Colonic mucosa (tissue), 4 donors: Measurements from ENCODE around the gene OTUD3. TPM values are rescaled to one million over a fixed set of nuclear protein-coding genes. Genes with fewer than 3 reads are reported as not detected.

Source experiments
- DNase-seq: peaks from one replicate; pipeline ENCODE4 v3.0.0-alpha.2; 2020
- H3K27ac ChIP-seq: fragments of 200-600 bp; one replicate; pipeline ENCODE4 v1.8.0; 2021
- H3K27me3 ChIP-seq: fragments of 200-600 bp; one replicate; pipeline ENCODE4 v1.8.0; 2021
- H3K36me3 ChIP-seq: fragments of 200-600 bp; one replicate; pipeline ENCODE4 v1.8.0; 2021
- H3K4me1 ChIP-seq: fragments of 200-600 bp; one replicate; pipeline ENCODE4 v1.8.0; 2021; ENCODE audit warnings: mild to moderate bottlenecking
- H3K4me3 ChIP-seq: fragments of 200-600 bp; one replicate; pipeline ENCODE4 v1.8.0; 2021
- H3K9ac ChIP-seq, 2 donors: one replicate each; pipeline ENCODE4 v1.7.0; 2013; ENCODE audit warnings: control low read depth in 2 of 2, low read depth in 2 of 2, low read length in 2 of 2
- H3K9me3 ChIP-seq: fragments of 200-600 bp; one replicate; pipeline ENCODE4 v1.8.0; 2021
- intact Hi-C: fragments of 100-400 bp; cut with DNase I; formaldehyde crosslinking; loops from one replicate; pipeline ENCODE4 v1.14.1; 2022
- total RNA-seq, 2 donors: library from RNA; stranded (reverse); fragmentation: NEBNext Ultra II Directional in 1 of 2; extraction: Animal tissue kit (Norgen Biotek cat#: 25700) in 1 of 2; gene quantifications; one replicate each; pipeline ENCODE4 v1.2.1, GENCODE V29; 2021
- TF ChIP-seq, protein P1 (sequence below): fragments of 200-600 bp; IDR thresholded peaks from one replicate; pipeline ENCODE4 v1.8.0; 2022; ENCODE audit warnings: antibody characterized with exemption, mild to moderate bottlenecking
- donor health status: healthy.
- donor health status: DM: no; HTN: no; CAD: no.
- donor health status: DM: no; HTN: no; CAD: no.

Gene OTUD3
- total RNA-seq, 2 donors from 2014 or later: 9.6 to 15.6 TPM

DNA sequence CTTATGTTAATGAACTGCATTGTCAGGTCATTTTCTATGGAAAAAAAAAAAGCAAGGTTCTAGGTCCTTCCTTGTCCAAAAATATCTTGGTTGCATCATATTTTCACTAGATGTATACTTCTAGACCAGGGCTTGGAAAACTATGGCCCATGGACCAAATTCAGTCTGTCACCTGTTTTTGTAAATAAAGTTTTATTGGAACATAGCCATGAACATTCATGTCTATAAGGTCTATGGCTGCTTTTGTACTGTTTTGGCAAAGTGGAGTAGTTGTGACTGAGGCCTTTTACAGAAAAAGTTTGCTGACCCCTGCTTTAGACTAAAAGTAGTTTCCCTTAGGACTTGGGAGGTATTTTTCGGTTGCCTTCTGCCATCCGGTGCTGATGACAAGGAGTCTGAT, 60.5 kb downstream of the OTUD3 start:
- H3K27me3 ChIP-seq: no peaks in the 10 kb centered on the region
- no peaks in the 10 kb centered on the region for H3K4me1 ChIP-seq
- TF ChIP-seq, protein P1, sequence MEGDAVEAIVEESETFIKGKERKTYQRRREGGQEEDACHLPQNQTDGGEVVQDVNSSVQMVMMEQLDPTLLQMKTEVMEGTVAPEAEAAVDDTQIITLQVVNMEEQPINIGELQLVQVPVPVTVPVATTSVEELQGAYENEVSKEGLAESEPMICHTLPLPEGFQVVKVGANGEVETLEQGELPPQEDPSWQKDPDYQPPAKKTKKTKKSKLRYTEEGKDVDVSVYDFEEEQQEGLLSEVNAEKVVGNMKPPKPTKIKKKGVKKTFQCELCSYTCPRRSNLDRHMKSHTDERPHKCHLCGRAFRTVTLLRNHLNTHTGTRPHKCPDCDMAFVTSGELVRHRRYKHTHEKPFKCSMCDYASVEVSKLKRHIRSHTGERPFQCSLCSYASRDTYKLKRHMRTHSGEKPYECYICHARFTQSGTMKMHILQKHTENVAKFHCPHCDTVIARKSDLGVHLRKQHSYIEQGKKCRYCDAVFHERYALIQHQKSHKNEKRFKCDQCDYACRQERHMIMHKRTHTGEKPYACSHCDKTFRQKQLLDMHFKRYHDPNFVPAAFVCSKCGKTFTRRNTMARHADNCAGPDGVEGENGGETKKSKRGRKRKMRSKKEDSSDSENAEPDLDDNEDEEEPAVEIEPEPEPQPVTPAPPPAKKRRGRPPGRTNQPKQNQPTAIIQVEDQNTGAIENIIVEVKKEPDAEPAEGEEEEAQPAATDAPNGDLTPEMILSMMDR: no peak
- H3K36me3 ChIP-seq: no peaks in the 10 kb centered on the region
- DNase-seq: no peak
- no peaks in the 10 kb centered on the region for H3K9me3 ChIP-seq
- H3K9ac ChIP-seq: no peak overlapping the region
- H3K27ac ChIP-seq: no peak overlapping the region
- intact Hi-C loops: no loop called here
- H3K4me3 ChIP-seq: no peak overlapping the region

DNA sequence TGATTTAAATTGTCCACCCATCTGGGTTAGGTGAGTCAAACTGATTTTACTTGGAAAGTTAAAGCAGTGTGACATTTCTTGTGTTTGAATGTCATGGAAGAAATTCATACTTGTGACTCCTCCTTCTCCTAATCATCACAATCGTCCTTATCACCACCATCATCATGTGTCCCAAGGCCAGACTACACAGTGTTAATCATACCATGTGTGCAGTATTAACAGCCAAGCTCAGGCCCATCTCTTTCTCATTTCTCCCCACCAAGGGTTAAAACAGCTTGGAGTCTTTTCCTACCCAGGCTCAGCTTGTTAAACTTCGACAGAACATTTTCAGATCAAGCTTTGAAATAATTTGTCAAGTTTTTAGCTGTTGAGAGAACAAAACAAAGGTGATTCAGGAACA, 63.7 kb downstream of the OTUD3 start:
- intact Hi-C loops: no loop called here
- Histone ChIP-seq H3K4me3 (no peak overlapping the region), H3K27ac (no peak overlapping the region), H3K36me3 (no peaks in the 10 kb centered on the region), H3K27me3 (no peaks in the 10 kb centered on the region), H3K9me3 (no peaks in the 10 kb centered on the region), H3K9ac (no peak overlapping the region), H3K4me1 (no peaks in the 10 kb centered on the region)
- TF ChIP-seq, protein P1: no peak
- DNase-seq: no peak

DNA sequence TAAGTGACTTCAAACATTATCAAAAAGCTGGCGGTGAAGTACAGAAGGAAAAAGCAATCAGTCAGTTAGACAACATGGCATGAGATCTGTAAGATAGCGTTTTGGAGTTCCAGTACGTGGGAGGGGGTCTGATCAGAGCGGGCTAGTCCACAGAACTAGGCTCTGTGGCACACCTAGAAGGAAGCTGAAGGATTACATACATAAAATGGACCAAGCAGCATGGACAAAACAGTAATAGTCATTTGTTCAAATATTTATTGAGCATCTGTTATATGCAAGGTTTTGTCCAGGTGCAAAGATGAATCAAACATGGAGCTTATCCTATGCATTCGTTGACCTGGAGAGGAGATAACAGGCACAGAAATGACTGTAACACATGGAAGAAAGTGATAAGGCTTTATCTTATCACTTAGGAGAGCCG, 64.1 kb downstream of the OTUD3 start:
- no peak for DNase-seq
- no peaks in the 10 kb centered on the region for H3K4me1 ChIP-seq
- TF ChIP-seq, protein P1: no peak
- H3K4me3 ChIP-seq: no peak overlapping the region
- no peaks in the 10 kb centered on the region for H3K36me3 ChIP-seq
- no peaks in the 10 kb centered on the region for H3K9me3 ChIP-seq
- intact Hi-C loops: no loop called here
- no peak overlapping the region for H3K27ac ChIP-seq
- no peak overlapping the region for H3K9ac ChIP-seq
- H3K27me3 ChIP-seq: no peaks in the 10 kb centered on the region

DNA sequence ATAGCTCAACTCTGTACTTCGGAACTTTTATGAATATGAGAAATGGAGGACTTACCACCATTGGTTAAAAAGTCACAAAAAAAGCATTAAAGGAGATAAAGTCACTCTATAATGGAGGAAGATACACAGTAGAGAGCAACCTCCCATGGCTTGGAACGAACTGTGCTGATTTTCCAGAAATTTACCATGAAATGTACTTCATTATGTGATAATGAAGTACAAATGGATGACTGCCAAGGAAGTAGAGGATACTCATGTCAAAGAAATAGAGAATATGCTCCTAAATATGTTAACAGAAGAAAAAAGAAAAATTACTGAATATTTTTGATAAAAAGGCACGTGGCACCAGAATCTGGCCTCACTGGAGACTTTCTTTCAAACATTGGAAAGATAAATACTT, 64.8 kb downstream of the OTUD3 start:
- intact Hi-C loops: no loop called here
- DNase-seq: no peak

DNA sequence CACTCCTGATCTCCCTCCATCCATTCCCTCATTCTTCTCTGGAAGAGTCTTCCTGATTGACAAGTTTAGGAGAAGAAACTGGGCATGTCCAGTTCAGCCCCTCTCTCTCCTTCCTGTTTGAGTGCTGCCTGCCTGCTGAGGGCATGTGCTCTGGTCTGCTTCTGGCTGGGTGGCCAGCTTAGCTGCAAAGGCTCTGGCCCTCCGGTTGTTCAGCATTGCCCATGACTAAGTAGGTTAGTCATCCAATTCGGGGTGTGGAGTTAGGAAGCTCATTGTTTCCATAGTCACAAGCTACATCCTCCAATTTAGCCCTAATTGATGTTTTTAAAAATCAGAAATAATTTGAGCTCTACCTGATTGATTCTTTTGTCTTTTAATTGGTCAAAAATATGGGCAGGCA, 66.8 kb downstream of the OTUD3 start:
- TF ChIP-seq, protein P1: no peak
- Histone ChIP-seq H3K9ac (no peak overlapping the region), H3K4me3 (no peak overlapping the region), H3K36me3 (no peaks in the 10 kb centered on the region), H3K27me3 (no peaks in the 10 kb centered on the region), H3K9me3 (no peaks in the 10 kb centered on the region), H3K4me1 (no peaks in the 10 kb centered on the region), H3K27ac (no peak overlapping the region)
- no peak for DNase-seq
- intact Hi-C loops: no loop called here

More for the DNA sequence above, 64.8 kb downstream of the OTUD3 start:
- Histone ChIP-seq H3K27me3 (no peaks in the 10 kb centered on the region), H3K36me3 (no peaks in the 10 kb centered on the region), H3K4me1 (no peaks in the 10 kb centered on the region), H3K9me3 (no peaks in the 10 kb centered on the region), H3K9ac (no peak overlapping the region), H3K4me3 (no peak overlapping the region), H3K27ac (no peak overlapping the region)
- TF ChIP-seq, protein P1: no peak

DNA sequence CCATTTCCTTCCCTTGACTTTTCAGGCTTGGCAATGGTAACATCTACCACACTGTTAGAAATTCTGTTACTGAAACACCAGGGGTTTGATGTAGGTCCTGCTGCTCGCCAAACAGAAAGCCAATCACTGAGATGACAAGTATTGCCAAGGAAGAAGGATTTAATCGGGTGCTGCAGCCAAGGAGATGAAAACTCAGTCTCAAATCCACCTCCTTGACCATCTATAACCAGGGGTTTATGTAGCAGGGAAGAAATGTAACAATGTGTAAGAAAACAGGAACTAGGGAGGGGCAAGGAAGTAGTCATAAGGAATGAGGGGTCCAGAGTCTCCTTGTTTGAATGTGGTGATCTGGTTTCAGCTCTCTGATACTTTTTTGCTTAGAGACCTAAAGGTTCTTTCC, 71.9 kb downstream of the OTUD3 start:
- no peak overlapping the region for H3K9ac ChIP-seq
- no peaks in the 10 kb centered on the region for H3K4me1 ChIP-seq
- no peak for DNase-seq
- intact Hi-C loops: loop anchor here (10.0 kb wide), 1 partner anchor 431 kb away; no protein-coding TSS in a partner anchor
- TF ChIP-seq, protein P1: no peak
- no peak overlapping the region for H3K27ac ChIP-seq
- no peaks in the 10 kb centered on the region for H3K36me3 ChIP-seq
- H3K27me3 ChIP-seq: no peaks in the 10 kb centered on the region
- H3K9me3 ChIP-seq: no peaks in the 10 kb centered on the region
- no peak overlapping the region for H3K4me3 ChIP-seq
